Muscle layer of duodenum (tissue), 2 donors: ENCODE data around the gene NUP35.

Experiments
- H3K27ac ChIP-seq: one replicate; pipeline ENCODE4 v1.7.0; 2013; ENCODE audit warnings: mild to moderate bottlenecking, low read length
- H3K27me3 ChIP-seq: one replicate; pipeline ENCODE4 v1.7.0; 2013; ENCODE audit warnings: low read depth, mild to moderate bottlenecking, control low read depth, low read length
- H3K36me3 ChIP-seq, 2 donors: one replicate each; pipeline ENCODE4 v1.7.0; 2013; ENCODE audit warnings: low read length in 2 of 2, control low read depth in 1 of 2, mild to moderate bottlenecking in 1 of 2; ENCODE audit not compliant: insufficient read depth in 2 of 2, control insufficient read depth in 1 of 2
- H3K4me1 ChIP-seq, 2 donors: one replicate each; pipeline ENCODE4 v1.7.0; 2013; ENCODE audit warnings: low read length in 2 of 2, mild to moderate bottlenecking in 2 of 2, control low read depth in 1 of 2, moderate library complexity in 1 of 2; ENCODE audit not compliant: insufficient read depth in 2 of 2, control insufficient read depth in 1 of 2
- H3K4me3 ChIP-seq, 2 donors: one replicate each; pipeline ENCODE4 v1.7.0; 2013; ENCODE audit warnings: low read length in 2 of 2, low read depth in 1 of 2, mild to moderate bottlenecking in 1 of 2
- H3K9me3 ChIP-seq, 2 donors: one replicate each; pipeline ENCODE4 v1.7.0; 2013; ENCODE audit warnings: low read length in 2 of 2, control low read depth in 1 of 2, mild to moderate bottlenecking in 1 of 2; ENCODE audit not compliant: control insufficient read depth in 1 of 2
- donor health status: healthy.

Gene NUP35

GRCh38 chr2:183105402-183106134 is 18.7 kb upstream of the NUP35 start:
- Histone ChIP-seq H3K4me3 (no peak overlapping the region), H3K27me3 (no peaks in the 10 kb centered on the region), H3K36me3 (no peaks in the 10 kb centered on the region)

GRCh38 chr2:183112577-183112976 is 11.7 kb upstream of the NUP35 start:
- Histone ChIP-seq H3K27ac (no peak overlapping the region), H3K27me3 (no peaks in the 10 kb centered on the region), H3K9me3 (no peaks in the 10 kb centered on the region), H3K4me1 (no peaks in the 10 kb centered on the region), H3K36me3 (no peaks in the 10 kb centered on the region), H3K4me3 (no peak overlapping the region)

More at GRCh38 chr2:183105402-183106134, 18.7 kb upstream of the NUP35 start:
- H3K9me3 ChIP-seq, result no peaks in the 10 kb centered on the region
- H3K27ac ChIP-seq, result no peak overlapping the region
- H3K4me1 ChIP-seq, result no peaks in the 10 kb centered on the region

GRCh38 chr2:183113630-183114029 is 10.6 kb upstream of the NUP35 start:
- Histone ChIP-seq H3K27ac (no peak overlapping the region), H3K36me3 (no peaks in the 10 kb centered on the region), H3K4me1 (no peaks in the 10 kb centered on the region), H3K27me3 (no peaks in the 10 kb centered on the region), H3K4me3 (no peak overlapping the region), H3K9me3 (no peaks in the 10 kb centered on the region)

- H3K9me3 ChIP-seq, result no peaks in the 10 kb centered on the region
- no peak overlapping the region for H3K4me3 ChIP-seq
- H3K27ac ChIP-seq, result no peak overlapping the region
- no peaks in the 10 kb centered on the region for H3K4me1 ChIP-seq
- H3K27me3 ChIP-seq, result no peaks in the 10 kb centered on the region
- no peaks in the 10 kb centered on the region for H3K36me3 ChIP-seq
Measured at GRCh38 chr2:183117226-183117625, 7.0 kb upstream of the NUP35 start.

- H3K27ac ChIP-seq, result peak overlapping the region; percentile 89
- peak overlapping the region; percentile 98 to 100 for H3K4me3 ChIP-seq
- no peaks in the 10 kb centered on the region for H3K36me3 ChIP-seq
Measured at GRCh38 chr2:183123117-183123958, 905 bp upstream of the NUP35 start.

GRCh38 chr2:183123959-183124221 is 353 bp upstream of the NUP35 start:
- Histone ChIP-seq H3K27me3 (no peaks in the 10 kb centered on the region), H3K36me3 (no peaks in the 10 kb centered on the region), H3K4me1 (peaks cover 9 to 16% of the 10 kb centered on the region in 2 donors), H3K4me3 (peak overlapping the region; percentile 98 to 100), H3K9me3 (no peaks in the 10 kb centered on the region), H3K27ac (peak overlapping the region; percentile 89)

More at GRCh38 chr2:183123117-183123958, 905 bp upstream of the NUP35 start:
- no peaks in the 10 kb centered on the region for H3K27me3 ChIP-seq
- H3K9me3 ChIP-seq, result no peaks in the 10 kb centered on the region
- peaks cover 9 to 16% of the 10 kb centered on the region in 2 donors for H3K4me1 ChIP-seq

GRCh38 chr2:183124957-183125255 is 663 bp downstream of the NUP35 start:
- H3K9me3 ChIP-seq, result no peaks in the 10 kb centered on the region
- H3K27ac ChIP-seq, result peak overlapping the region; percentile 89
- H3K4me3 ChIP-seq, result peak overlapping the region; percentile 98 to 100
- H3K4me1 ChIP-seq, result peaks cover 9 to 16% of the 10 kb centered on the region in 2 donors
- peaks cover 0 to 2% of the 10 kb centered on the region in 2 donors for H3K36me3 ChIP-seq
- no peaks in the 10 kb centered on the region for H3K27me3 ChIP-seq

GRCh38 chr2:183125659-183126341 is 1.6 kb downstream of the NUP35 start:
- no peaks in the 10 kb centered on the region for H3K9me3 ChIP-seq
- peak overlapping the region; percentile 98 to 100 for H3K4me3 ChIP-seq
- peaks cover 9 to 16% of the 10 kb centered on the region in 2 donors for H3K4me1 ChIP-seq
- no peaks in the 10 kb centered on the region for H3K27me3 ChIP-seq
- H3K36me3 ChIP-seq, result peaks cover under 1 to 3% of the 10 kb centered on the region in 2 donors
- H3K27ac ChIP-seq, result peak overlapping the region; percentile 89

- Histone ChIP-seq H3K9me3 (no peaks in the 10 kb centered on the region), H3K4me1 (peaks cover 9 to 16% of the 10 kb centered on the region in 2 donors), H3K27ac (no peak overlapping the region), H3K27me3 (no peaks in the 10 kb centered on the region), H3K4me3 (no peak overlapping the region), H3K36me3 (peaks cover 3 to 6% of the 10 kb centered on the region in 2 donors)
Measured at GRCh38 chr2:183126635-183127034, 2.4 kb downstream of the NUP35 start.

GRCh38 chr2:183134016-183134415 is 9.8 kb downstream of the NUP35 start:
- no peaks in the 10 kb centered on the region for H3K9me3 ChIP-seq
- no peaks in the 10 kb centered on the region for H3K4me1 ChIP-seq
- H3K4me3 ChIP-seq, result no peak overlapping the region
- H3K27ac ChIP-seq, result no peak overlapping the region
- H3K36me3 ChIP-seq, result peaks cover 7 to 8% of the 10 kb centered on the region in 2 donors
- no peaks in the 10 kb centered on the region for H3K27me3 ChIP-seq

- Histone ChIP-seq H3K4me1 (peaks cover 0 to 8% of the 10 kb centered on the region in 2 donors), H3K36me3 (peaks cover 0 to 10% of the 10 kb centered on the region in 2 donors), H3K27me3 (no peaks in the 10 kb centered on the region), H3K27ac (no peak overlapping the region), H3K4me3 (no peak overlapping the region), H3K9me3 (peaks cover 0 to 2% of the 10 kb centered on the region in 2 donors)
Measured at GRCh38 chr2:183148955-183149354, 24.7 kb downstream of the NUP35 start.
